ENCODE results near the gene NEUROD4. TPM values are rescaled to one million over a fixed set of nuclear protein-coding genes. Genes with fewer than 3 reads are reported as not detected.

NEUROD4 gene
- total RNA-seq, 1 donor from 2014 or later = 1.6 TPM

DNA sequence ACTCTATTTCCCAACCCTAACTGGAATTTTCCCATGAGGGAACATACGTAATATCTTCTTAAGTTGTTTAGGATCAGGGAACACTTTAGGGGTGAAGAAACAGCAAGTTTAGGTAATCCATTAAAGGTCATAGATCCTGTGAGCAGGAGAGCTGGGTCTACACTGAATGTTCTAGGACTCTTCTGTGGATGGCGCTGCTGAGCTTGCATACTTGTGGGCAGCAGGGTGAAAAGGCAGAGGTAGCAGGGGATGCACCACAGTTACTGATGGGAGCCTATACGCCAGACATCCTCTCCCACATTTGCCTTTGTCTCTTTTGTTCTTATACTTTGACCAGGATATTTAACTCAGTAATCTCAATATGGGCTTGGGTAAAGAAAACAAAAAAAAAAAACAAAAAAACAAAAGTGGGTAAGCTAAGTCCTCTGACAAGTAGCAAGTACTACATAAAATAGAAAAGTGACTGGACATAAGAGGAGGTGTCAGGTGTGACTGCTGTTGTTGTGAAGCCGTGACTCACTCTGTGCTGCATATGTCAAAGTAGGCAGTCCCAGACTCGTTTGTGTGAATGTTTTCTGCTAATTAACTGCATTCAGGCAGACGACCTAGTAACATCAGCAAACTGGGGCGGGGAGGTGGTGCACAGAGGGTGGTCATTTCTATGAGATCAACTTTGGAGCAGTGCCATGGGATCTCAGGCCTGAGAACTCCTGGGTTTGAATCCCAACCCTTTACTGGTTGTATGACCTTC, 31.6 kb downstream of the NEUROD4 start:
- Mint-ChIP-seq H3K9me3 (no peaks in the 10 kb centered on the region), H3K27me3 (peaks cover 4% of the 10 kb centered on the region), H3K4me1 (ENCODE audit: unreplicated experiment) (no peaks in the 10 kb centered on the region), H3K36me3 (no peaks in the 10 kb centered on the region), H3K27ac (no peak overlapping the region), H3K4me3 (no peak overlapping the region)
- no peak for DNase-seq (ENCODE audit: extremely low spot score, unreplicated experiment)
- TF ChIP-seq CTCF (conservative IDR thresholded peaks at IDR 0.05) = no peak

GRCh38 chr12:55057481-55057880, 37.7 kb downstream of the NEUROD4 start:
- Mint-ChIP-seq H3K27ac (no peak overlapping the region), H3K9me3 (no peaks in the 10 kb centered on the region), H3K36me3 (no peaks in the 10 kb centered on the region), H3K4me3 (no peak overlapping the region), H3K4me1 (ENCODE audit: unreplicated experiment) (no peaks in the 10 kb centered on the region), H3K27me3 (peaks cover 17% of the 10 kb centered on the region)
- no peak for TF ChIP-seq CTCF (conservative IDR thresholded peaks at IDR 0.05)
- DNase-seq (ENCODE audit: extremely low spot score, unreplicated experiment) = no peak

DNA sequence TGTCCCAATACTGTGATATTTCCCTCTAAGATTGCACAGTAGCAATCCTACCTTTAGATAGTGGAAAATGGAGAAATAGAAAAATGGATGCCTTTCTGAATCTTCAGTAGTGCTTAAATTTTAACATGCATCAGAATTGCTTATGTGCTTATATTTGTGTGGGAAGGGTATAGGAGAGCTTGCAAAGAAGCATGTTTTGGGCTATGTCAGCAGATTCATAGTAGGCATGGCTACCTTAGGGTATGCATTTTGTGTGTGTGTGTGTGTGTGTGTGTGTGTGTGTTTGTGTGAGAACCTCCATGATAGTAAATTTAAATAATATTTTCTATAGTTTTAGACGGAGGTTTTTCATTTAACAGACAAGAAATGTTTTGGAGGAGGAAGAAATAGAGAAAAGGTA, 38.3 kb downstream of the NEUROD4 start:
- Mint-ChIP-seq H3K9me3 (no peaks in the 10 kb centered on the region), H3K4me1 (ENCODE audit: unreplicated experiment) (no peaks in the 10 kb centered on the region), H3K27ac (no peak overlapping the region), H3K36me3 (no peaks in the 10 kb centered on the region), H3K27me3 (peaks cover 17% of the 10 kb centered on the region), H3K4me3 (no peak overlapping the region)
- no peak for DNase-seq (ENCODE audit: extremely low spot score, unreplicated experiment)
- TF ChIP-seq CTCF (conservative IDR thresholded peaks at IDR 0.05) = no peak

GRCh38 chr12:55058776-55059175, 39.0 kb downstream of the NEUROD4 start:
- Mint-ChIP-seq H3K4me3 (no peak overlapping the region), H3K4me1 (ENCODE audit: unreplicated experiment) (no peaks in the 10 kb centered on the region), H3K36me3 (no peaks in the 10 kb centered on the region), H3K9me3 (no peaks in the 10 kb centered on the region), H3K27ac (no peak overlapping the region), H3K27me3 (peaks cover 20% of the 10 kb centered on the region)
- no peak for DNase-seq (ENCODE audit: extremely low spot score, unreplicated experiment)
- no peak for TF ChIP-seq CTCF (conservative IDR thresholded peaks at IDR 0.05)

DNA sequence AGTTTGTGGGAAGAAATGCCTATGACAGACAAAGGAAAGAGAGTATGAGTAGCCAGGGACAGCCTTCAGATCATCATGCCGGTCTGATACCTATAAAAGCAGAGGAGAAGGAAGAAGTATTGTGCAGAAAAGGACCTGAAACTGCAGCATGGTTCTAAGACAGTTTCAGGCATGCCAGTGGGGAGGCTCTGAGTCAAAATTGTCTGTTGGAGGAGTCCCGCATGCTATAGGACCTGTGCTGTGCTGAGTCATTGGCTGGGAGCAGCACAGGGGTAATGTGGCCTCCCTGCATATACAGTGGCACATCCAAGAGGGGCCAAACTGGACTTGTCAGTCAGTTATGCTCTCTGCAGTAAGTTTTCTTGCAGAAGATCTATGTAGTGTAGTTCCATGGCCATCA, 40.7 kb downstream of the NEUROD4 start:
- DNase-seq (ENCODE audit: extremely low spot score, unreplicated experiment) = no peak
- Mint-ChIP-seq H3K4me3 (no peak overlapping the region), H3K27me3 (peaks cover 30% of the 10 kb centered on the region), H3K4me1 (ENCODE audit: unreplicated experiment) (no peaks in the 10 kb centered on the region), H3K27ac (no peak overlapping the region), H3K9me3 (no peaks in the 10 kb centered on the region), H3K36me3 (no peaks in the 10 kb centered on the region)
- no peak for TF ChIP-seq CTCF (conservative IDR thresholded peaks at IDR 0.05)
